Renal pelvis (tissue), 4 donors: Measurements from ENCODE around the gene SEMA4D. TPM values are rescaled to one million over a fixed set of nuclear protein-coding genes. Genes with fewer than 3 reads are reported as not detected.

ENCODE experiments used
- DNase-seq: peaks from one replicate; pipeline ENCODE4 v3.0.0-alpha.2; 2013
- polyA plus RNA-seq, 3 donors: library from polyadenylated mRNA; unstranded; fragments of 120-200 nt; gene quantifications; one replicate each; pipeline ENCODE4 v1.2.1, GENCODE V29; 2013; ENCODE audit not compliant: insufficient read length in 3 of 3

The SEMA4D gene
- polyA plus RNA-seq, 3 donors = 48.5 to 67.5 (median 64.1) TPM

- no peak for DNase-seq
Observed at GRCh38 chr9:89447416-89447815, 50.5 kb downstream of the SEMA4D start.

GRCh38 chr9:89446961-89447310 is 51.0 kb downstream of the SEMA4D start:
- no peak for DNase-seq

DNA sequence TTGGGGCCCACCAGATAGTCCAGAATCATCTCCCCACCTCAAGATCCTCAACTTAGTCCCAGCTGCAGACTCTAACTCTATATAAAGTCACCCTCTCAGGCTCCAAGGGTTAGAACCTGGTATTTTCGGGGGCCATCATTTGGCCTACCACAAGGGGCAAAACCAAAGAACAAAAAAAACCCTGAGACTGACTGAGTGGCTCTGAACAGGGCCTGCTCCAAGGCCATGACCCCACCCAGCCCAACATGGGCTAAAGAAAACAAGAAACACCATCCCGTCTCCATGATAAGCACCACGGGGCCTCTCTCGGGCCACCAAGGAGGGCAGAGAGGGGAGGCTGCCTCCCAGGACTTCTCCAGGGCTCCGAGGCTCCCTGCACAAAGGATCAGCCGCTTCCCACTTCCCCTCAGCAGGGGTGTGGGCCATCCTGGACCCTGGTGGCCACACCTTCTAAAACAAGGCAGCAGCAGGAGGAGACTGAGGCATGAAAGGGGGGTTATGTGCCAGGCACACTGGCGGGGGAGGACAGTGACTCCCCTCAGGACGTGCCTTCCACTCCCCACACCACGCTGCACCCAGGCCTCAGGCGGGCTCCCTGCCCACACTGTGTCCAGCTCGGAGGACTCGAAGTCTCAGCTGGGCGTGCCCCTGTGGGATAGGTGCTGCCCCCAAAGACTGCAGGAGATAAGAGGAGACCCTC is 51.5 kb downstream of the SEMA4D start:
- DNase-seq = no peak

DNA sequence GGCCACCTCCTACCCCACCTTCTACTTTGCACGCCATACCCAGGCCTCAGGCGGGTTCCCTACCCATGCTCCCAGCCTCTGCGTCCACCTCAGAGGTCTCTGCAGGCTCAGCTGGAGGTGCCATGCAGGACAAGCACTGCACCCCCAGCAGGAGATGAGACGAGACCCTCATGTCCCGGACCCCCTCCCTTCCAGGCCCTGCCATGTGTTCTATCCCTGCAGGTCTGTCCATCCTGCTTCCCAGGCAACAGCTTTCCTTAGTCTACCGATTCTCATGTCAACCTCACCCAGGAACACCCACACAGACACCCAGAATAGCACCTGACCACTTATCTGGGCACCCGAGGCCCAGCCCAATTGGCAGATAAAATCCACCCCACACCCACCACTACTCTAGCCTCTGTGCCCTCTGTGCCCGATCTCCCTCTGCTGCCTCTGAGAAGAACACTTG is 52.1 kb downstream of the SEMA4D start:
- no peak for DNase-seq

DNA sequence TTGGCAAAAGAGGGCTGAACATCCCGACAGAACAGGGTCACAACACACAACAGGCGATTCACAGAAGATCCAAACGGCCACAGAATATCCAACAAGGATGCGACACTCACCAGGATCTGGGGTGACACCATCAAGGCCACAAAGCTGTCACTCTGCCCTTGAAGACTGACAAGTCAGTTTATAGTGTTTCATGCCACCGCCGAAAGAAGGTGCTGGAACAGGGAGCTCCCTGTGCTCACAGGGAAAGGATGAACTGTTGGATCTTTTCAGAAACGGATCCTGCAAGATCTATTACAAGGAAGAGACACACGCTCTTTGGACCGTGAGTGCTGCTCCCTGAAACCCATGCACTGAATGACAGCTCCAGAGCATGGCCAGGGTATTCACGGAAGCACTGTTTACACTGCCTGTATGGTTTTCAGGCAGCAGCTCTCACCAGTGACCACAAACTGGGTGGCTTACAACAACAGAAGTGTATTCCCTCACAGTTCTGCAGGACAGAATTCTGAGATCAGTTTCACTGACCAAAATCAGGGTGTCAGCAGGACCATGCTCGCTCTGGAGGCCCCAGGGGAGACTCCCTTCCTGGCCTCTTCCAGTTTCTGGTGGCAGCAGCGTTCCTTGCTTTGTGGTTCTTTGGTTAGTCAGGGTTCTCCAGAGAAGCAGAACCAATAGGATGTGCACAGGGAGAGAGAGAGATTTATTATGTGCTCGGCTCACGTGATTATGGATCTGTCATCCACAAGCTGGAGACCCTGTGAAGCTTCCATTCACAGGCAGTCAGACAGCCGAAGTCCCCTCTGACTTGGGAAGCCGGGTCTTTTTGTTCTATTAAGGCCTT is 52.8 kb downstream of the SEMA4D start:
- DNase-seq = no peak

- no peak for DNase-seq
Observed at GRCh38 chr9:89444274-89444673, 53.6 kb downstream of the SEMA4D start.

GRCh38 chr9:89442981-89443814 is 54.7 kb downstream of the SEMA4D start:
- DNase-seq = no peak

- DNase-seq = no peak
Observed at GRCh38 chr9:89442501-89442978, 55.4 kb downstream of the SEMA4D start.

DNA sequence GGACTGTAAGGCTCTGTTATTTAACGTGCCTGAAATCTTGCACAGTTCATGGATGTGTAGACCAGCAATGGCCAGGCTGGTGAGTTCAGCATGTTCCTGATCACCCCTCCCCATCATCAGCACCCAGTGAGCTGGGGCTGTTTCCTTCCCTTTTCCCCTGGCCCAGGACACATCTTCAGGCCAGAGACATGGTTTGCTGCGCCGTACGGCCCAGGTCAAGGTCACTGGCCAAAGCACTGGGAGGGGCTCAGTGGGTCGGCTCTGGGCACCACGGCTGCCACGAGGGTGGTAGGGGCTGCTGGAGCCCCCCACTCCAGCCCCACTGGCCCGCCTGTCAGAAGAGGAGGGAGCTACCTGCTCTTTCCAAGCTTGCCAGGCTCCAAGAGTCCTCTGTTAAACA is 55.9 kb downstream of the SEMA4D start:
- no peak for DNase-seq

DNA sequence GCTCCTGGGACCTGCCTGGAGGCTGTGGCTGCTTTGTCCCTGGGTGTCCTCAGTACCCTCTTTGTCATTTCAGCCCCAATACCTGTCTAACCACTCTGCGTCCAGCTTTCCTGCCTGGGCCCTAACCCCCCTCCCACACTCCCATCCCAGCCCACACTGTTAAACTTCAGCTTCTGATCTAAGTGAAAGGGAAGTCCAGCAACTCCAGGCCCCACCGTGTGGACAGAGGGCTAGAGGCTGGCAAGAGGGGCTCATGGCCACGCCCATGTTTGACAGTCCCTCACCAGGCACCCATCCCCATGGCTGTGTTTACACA is 56.3 kb downstream of the SEMA4D start:
- no peak for DNase-seq

GRCh38 chr9:89440951-89441654 is 56.8 kb downstream of the SEMA4D start:
- DNase-seq = no peak

DNA sequence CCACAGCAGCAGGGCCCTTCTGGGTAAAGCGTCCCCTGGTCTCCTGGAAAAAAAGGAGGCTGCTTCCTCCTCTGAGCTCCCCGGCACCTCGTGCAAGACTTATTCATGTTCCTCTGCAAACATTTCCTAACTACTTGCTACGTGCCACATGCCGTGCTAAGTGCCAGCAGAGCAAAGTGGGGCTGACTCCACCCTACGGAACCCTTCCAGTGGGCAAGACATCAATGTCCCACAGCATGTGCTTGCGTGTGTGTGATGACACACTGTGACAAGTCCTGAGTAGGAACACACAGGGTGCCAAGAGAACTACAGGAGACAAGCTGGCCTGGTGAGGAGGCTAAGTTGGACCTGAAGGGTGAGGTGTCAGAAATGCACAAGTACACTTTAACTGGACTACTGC is 57.4 kb downstream of the SEMA4D start:
- DNase-seq = no peak

GRCh38 chr9:89440046-89440445 is 57.9 kb downstream of the SEMA4D start:
- no peak for DNase-seq

GRCh38 chr9:89439571-89439970 is 58.3 kb downstream of the SEMA4D start:
- DNase-seq = no peak

DNA sequence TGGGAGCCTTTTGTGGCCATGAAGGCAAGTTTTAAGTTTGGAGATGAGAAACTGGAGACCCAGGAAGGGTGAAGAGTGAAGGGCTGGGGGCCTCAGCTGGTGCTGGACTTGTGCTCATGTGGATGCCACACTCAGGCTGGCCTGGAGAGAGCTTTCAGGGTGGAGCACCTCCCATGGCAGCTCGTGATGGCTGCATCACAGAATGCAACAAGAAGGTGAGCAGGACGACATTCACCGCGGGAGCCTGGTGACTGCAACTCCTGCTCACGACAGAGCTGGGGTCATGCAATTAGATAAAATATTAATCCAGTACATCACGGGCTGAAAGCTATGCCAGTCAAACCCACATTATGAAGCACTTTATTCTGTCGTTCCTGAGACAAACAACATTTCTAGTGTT is 59.7 kb downstream of the SEMA4D start:
- DNase-seq = no peak

- DNase-seq = no peak
Observed at GRCh38 chr9:89437772-89438171, 60.1 kb downstream of the SEMA4D start.

DNA sequence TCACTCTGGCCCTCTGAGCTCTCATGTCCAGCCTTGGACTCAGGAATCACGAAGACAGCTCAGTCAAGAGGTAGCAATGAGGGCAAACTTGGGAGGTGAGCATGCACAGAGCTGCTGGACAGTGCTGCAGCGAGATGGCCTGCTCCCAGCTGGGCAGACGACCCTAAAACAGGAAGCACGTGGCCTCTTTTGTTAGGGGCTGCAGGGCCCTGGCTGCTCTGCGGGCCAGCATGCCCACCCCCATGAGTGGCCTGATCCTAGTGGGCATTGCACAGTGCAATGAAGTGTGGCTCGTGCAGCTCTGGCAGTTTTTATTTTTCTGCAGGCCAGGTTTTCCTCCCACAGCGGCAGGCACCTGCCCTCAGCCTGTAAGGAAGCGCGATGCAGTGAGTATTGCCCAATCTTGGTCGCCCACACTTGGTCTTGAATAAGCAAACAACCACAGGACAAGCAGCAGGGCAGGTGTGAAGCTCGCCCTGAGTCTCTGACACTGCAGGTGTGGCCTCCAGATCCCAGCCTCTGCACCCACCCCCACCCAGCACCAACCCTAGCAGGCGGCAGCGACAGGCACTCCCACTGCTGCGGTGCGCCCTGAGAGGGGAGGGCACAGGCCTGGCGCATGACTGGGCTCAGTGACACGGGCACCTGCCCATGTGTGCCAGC is 60.8 kb downstream of the SEMA4D start:
- DNase-seq = no peak

- DNase-seq = no peak
Observed at GRCh38 chr9:89436326-89436725, 61.6 kb downstream of the SEMA4D start.

DNA sequence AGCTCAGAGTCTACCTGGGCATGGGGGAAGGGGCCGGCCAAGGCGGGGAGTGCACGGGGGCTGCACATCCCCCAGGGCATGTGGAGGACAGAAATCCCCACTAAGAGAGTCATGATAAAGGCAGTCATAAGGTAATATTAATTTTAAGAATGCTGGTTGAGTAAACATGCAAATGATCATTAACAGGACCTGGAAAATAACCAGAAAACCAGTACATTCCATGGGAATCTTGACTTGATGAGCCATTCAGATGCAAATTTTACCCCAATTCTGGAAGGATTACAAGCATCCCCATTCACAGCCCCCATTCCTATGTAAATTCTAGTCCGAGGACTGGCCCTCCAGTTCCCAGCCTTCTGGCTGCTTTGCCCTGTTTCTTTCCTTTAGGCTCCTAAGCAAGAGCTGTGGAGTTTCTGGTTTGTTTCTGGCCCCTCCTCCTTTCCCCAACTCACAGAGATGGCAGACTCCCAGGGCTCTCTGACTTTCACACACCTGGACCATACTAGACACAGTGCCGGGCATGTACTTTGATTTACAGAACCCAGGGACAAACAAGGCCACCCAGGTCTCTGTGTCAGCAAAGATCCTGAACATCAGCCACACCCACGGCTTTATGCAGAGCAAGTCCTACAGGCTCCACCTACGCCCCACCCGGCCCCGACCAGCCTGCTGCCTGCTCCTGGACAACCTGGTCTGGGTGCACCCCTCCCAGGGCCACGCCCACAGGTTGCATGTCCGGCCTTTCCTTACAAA is 62.7 kb downstream of the SEMA4D start:
- DNase-seq = no peak

GRCh38 chr9:89434636-89435035 is 63.3 kb downstream of the SEMA4D start:
- DNase-seq = no peak

GRCh38 chr9:89433826-89434225 is 64.1 kb downstream of the SEMA4D start:
- DNase-seq = no peak
